GM12865 (cell line): ENCODE data around the gene MUCL3.

ENCODE experiments used
- DNase-seq: peaks from one replicate; pipeline ENCODE4 v3.0.0; 2010; ENCODE audit warnings: low read depth
- H3K4me3 ChIP-seq: 2 replicates; pipeline ENCODE4 v1.5.1; 2011; ENCODE audit warnings: mild to moderate bottlenecking, low read depth, low read length, control low read depth
- CTCF ChIP-seq: IDR thresholded peaks from 2 replicates; pipeline ENCODE4 v1.5.1; 2011; ENCODE audit warnings: low read length, control low read depth, low read depth, inconsistent platforms; ENCODE audit not compliant: insufficient read depth; ENCODE audit errors: missing control alignments

Gene MUCL3

DNA sequence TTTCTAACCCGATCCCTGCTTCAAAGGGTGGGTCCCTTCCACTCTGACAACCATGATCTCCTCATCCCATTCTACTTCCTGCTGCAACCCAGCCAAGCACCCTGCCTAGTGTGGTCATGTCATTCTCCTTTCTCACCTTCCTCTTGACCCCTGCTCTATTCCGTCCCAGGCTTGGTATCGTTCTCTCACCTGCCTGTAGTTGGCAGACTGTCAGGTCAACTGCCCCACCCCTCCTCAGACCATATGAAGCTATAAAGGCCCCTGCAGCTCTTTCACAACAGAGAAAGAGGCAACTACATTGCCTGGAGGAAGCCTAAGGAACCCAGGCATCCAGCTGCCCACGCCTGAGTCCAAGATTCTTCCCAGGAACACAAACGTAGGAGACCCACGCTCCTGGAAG, 42.7 kb downstream of the MUCL3 start, which contains the start of gene MUC21:
Gene MUC21, plus strand, starts transcription at position 280 of the 400 bp plus-strand sequence. CDS start 241 bp downstream, outside the sequence.
- DNase-seq, result no peak
- no peak for TF ChIP-seq CTCF
- no peak within 1 kb of the TSS for H3K4me3 ChIP-seq

DNA sequence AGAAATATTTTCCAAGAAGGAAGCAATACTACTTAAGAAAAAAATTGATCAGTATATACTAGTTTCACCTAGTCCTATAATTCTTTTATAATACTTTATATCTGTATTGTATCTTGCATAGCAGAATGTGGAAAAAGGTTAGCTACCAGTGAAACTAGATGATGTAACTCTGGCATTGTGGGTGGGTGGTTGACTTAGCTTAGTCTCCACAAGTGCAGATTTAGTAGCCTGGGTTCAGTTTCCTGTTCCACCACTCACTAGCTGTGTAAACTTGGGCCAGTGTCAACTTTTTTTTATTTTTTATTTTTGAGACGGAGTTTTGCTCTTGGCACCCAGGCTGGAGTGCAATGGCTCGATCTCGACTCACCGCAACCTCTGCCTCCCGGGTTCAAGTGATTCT, 44.7 kb downstream of the MUCL3 start:
- no peak overlapping the region for H3K4me3 ChIP-seq
- DNase-seq, result no peak
- TF ChIP-seq CTCF, result no peak

DNA sequence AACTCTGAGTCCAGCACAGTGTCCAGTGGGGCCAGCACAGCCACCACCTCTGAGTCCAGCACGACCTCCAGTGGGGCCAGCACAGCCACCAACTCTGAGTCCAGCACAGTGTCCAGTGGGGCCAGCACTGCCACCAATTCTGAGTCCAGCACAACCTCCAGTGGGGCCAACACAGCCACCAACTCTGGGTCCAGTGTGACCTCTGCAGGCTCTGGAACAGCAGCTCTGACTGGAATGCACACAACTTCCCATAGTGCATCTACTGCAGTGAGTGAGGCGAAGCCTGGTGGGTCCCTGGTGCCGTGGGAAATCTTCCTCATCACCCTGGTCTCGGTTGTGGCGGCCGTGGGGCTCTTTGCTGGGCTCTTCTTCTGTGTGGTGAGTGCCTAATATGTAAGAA, 46.5 kb downstream of the MUCL3 start:
- DNase-seq, result no peak
- no peak overlapping the region for H3K4me3 ChIP-seq
- TF ChIP-seq CTCF, result no peak

DNA sequence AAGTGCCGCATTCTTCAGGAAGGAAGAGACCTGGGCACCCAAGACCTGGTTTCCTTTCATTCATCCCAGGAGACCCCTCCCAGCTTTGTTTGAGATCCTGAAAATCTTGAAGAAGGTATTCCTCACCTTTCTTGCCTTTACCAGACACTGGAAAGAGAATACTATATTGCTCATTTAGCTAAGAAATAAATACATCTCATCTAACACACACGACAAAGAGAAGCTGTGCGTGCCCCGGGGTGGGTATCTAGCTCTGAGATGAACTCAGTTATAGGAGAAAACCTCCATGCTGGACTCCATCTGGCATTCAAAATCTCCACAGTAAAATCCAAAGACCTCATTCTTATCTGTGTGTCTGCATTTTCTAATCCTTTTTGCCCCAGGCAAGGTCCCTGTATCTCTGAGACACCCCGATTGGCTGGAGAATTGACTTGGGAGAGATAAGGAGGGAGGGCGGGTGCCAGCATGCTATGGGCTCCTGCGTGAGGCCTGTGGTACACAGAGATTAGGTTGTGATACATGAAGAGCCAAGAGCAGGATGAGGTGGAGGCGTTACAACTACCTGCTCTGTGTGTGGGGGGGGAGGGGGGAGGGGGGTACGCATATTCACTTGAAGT, 47.5 kb downstream of the MUCL3 start:
- no peak for TF ChIP-seq CTCF
- H3K4me3 ChIP-seq, result no peak overlapping the region
- no peak for DNase-seq

DNA sequence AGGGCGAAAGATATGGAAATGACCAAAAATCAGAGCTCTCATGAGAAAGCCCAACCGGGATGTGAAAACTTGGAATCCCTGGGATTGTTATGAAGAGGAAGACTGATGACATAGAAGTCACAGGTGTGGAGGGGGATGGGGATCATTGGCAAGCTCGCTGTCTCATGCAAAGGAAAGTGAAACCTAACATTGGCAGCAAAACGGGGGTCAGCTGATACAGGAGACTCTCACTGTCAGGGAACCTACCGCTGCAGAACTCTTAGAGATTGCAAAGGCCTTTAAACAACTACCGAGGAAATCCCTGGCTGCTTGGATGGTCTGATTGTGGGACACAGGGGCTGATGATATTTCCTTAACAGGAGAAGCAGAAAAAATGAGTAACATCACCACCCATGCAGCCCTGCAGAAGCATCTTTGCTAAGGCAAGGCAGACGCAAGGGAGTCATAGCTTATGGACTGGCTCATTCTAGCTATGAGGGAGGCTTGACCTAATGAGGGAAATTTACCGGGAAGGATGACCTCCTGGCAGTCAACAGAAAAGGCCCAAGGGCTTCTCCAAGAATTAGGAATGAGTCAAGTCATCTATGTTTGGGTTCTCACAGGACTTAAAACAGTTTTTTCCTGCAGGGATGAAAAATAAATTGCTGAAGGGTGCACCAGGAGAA, 49.8 kb downstream of the MUCL3 start:
- TF ChIP-seq CTCF, result no peak
- no peak overlapping the region for H3K4me3 ChIP-seq
- DNase-seq, result peak; percentile 20

- no peak for DNase-seq
- no peak for TF ChIP-seq CTCF
- H3K4me3 ChIP-seq, result no peak overlapping the region
Observed at GRCh38 chr6:30991891-30992290, 51.1 kb downstream of the MUCL3 start.
